IMR-90 (cell line): ENCODE measurements around the gene ZCWPW1.

ENCODE experiments used
- CTCF ChIP-seq: conservative IDR thresholded peaks from 2 replicates; pipeline ENCODE4 v1.5.1; 2012; ENCODE audit warnings: mild to moderate bottlenecking, low read depth, low read length, improper control_type of control experiment
- MAFK ChIP-seq: IDR thresholded peaks from 2 replicates; pipeline ENCODE4 v1.6.1; 2012; ENCODE audit warnings: low read depth, low read length, improper control_type of control experiment
- POLR2A ChIP-seq: IDR thresholded peaks from 2 replicates; pipeline ENCODE4 v1.6.1; 2012; ENCODE audit warnings: mild to moderate bottlenecking, low read depth, low read length

- TF ChIP-seq POLR2A (no peak), MAFK (no peak), CTCF (no peak)
Measured at GRCh38 chr7:100432053-100432452, 3.5 kb upstream of the ZCWPW1 start.
